ENCODE measurements around the gene KCNE1.

DNA sequence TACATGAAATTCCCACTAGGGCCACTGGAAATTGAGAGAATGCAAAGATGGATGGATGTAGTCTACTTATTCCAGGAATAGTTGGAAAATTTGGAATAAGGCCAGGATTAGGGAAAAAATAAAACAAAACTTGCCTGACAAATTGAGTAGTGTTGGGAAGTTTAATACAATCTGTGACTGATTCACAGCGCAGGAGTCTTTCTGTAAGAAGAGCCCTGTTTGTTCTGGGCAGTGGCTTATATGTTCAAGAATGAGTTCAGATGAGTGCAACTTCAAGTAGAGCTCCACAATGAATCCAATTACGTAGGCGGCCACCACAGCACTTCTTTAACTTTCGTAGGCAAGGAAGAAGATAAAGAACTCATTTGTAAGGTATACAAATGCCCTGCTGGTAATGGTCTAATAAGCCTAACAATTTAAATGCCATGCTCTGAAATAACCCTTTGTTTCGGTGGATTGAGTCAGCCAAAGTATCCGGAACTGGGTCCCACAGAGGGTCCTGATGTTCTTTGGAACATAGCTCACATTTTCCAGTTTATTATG is 47.1 kb upstream of the KCNE1 start:
- TF ChIP-seq CTCF (conservative IDR thresholded peaks at IDR 0.05 in 1 of 2, IDR thresholded peaks at IDR 0.05 in 1 of 2; ENCODE audit: low read depth in 1 of 2, low read length in 2 of 2) (no peak), EZH2 (IDR thresholded peaks at IDR 0.05; ENCODE audit: low read length, missing control alignments) (no peak)

Data from fibroblast of lung (primary cell).